ENCODE data around the gene GALNT10.
A peak's percentile ranks its signal among the peaks of the same experiment; 100 is the strongest.

GALNT10 gene

DNA sequence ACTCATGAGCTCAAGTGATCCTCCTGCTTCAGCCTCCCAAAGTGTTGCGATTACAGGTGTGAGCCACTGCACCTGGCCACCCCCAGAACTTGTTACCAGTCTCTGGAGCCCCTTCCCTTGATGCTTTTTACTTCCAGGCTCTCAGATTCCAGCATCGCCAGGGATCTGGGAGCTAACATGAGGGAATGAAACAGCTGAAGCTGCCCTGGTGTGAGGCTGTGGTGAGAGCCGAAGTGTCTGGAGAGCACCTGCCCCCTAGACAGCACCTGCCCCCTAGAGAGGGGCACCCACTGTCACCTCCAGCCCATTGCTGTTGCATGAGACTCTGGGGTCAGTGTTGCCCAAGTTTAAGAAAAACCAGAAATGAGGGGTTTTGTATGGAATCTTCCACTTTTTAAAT lies 131.0 kb downstream of the GALNT10 start:
- TF ChIP-seq, protein P1, sequence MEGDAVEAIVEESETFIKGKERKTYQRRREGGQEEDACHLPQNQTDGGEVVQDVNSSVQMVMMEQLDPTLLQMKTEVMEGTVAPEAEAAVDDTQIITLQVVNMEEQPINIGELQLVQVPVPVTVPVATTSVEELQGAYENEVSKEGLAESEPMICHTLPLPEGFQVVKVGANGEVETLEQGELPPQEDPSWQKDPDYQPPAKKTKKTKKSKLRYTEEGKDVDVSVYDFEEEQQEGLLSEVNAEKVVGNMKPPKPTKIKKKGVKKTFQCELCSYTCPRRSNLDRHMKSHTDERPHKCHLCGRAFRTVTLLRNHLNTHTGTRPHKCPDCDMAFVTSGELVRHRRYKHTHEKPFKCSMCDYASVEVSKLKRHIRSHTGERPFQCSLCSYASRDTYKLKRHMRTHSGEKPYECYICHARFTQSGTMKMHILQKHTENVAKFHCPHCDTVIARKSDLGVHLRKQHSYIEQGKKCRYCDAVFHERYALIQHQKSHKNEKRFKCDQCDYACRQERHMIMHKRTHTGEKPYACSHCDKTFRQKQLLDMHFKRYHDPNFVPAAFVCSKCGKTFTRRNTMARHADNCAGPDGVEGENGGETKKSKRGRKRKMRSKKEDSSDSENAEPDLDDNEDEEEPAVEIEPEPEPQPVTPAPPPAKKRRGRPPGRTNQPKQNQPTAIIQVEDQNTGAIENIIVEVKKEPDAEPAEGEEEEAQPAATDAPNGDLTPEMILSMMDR (IDR thresholded peaks at IDR 0.05; ENCODE audit: unreplicated experiment in 3 of 3), result no peak
- peaks cover 9% of the 10 kb centered on the region for H3K36me3 Mint-ChIP-seq (ENCODE audit: low read depth)
- H3K27ac Mint-ChIP-seq, result peak overlapping the region; percentile 92 to 94 (median 93)
- no peak overlapping the region for H3K4me3 Mint-ChIP-seq
- H3K9me3 Mint-ChIP-seq, result peaks cover 2% of the 10 kb centered on the region
- peaks cover 49% of the 10 kb centered on the region for H3K4me1 Mint-ChIP-seq
- no peaks in the 10 kb centered on the region for H3K27me3 Mint-ChIP-seq (ENCODE audit: low read depth)

DNA sequence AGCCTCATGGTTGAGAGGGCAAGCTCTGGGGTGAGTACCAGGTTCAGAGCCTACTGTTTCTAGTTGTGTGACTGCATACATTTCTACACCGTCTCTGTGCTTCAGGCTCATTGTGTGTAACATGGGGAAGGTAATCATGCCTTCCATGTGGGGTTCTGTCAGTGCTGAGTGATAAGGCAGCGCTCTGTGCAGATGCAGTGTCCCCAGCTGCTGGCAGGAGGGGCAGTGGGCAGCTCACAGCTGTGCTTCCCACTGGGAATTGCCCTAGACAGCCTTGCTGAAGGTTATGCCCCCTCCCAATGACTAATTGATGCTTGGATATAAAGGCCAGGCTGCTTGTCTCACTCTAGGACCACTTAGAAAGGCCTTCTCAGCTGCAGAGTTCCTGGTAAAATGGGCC lies 133.5 kb downstream of the GALNT10 start:
- Mint-ChIP-seq H3K4me1 (peaks cover 43% of the 10 kb centered on the region), H3K4me3 (no peak overlapping the region), H3K27me3 (ENCODE audit: low read depth) (no peaks in the 10 kb centered on the region), H3K36me3 (ENCODE audit: low read depth) (peaks cover 9% of the 10 kb centered on the region), H3K27ac (no peak overlapping the region), H3K9me3 (peaks cover 2% of the 10 kb centered on the region)
- TF ChIP-seq, protein P1 (IDR thresholded peaks at IDR 0.05; ENCODE audit: unreplicated experiment in 3 of 3), result no peak

DNA sequence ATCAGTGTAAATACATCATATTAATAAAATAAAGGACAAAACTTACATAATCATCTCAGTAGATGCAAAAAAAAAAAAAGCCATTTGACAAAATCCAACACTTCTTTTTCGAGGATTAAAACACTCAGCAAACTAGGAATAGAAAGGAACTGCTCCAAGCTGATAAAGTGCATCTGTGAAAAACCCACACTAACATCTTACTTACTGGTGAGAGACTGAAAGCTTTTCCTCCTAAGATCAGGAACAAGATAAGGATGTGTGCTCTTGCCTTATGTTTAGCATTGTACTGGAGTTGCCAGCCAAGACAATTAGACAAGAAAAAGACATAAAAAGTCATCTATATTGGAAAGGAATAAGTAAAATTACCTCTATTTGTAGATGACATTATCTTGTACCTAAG lies 135.0 kb downstream of the GALNT10 start:
- no peak overlapping the region for H3K27ac Mint-ChIP-seq
- TF ChIP-seq, protein P1 (IDR thresholded peaks at IDR 0.05; ENCODE audit: unreplicated experiment in 3 of 3), result no peak
- peaks cover 2% of the 10 kb centered on the region for H3K9me3 Mint-ChIP-seq
- no peak overlapping the region for H3K4me3 Mint-ChIP-seq
- H3K36me3 Mint-ChIP-seq (ENCODE audit: low read depth), result peaks cover 9% of the 10 kb centered on the region
- H3K4me1 Mint-ChIP-seq, result peaks cover 30% of the 10 kb centered on the region
- no peaks in the 10 kb centered on the region for H3K27me3 Mint-ChIP-seq (ENCODE audit: low read depth)

DNA sequence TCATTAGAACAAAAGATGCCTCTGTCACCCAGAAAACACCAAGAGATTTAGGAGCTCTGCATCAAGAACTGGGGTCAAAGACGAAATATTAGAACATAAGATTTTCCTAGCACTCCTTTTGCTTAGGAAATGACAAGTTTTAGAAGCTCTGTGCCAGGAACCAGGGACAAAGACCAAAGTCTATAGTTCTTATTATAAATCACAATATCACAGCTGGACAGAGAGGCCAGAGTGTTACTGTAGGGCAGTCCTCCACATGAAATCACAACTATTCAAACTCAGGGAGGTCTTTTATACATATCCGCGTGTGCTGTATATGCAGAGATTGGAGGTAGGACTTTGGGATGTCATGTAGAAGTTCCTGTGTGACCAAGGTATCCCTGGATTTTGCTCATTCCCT lies 138.5 kb downstream of the GALNT10 start:
- H3K27ac Mint-ChIP-seq, result no peak overlapping the region
- H3K4me1 Mint-ChIP-seq, result peaks cover 1% of the 10 kb centered on the region
- peaks cover 2% of the 10 kb centered on the region for H3K9me3 Mint-ChIP-seq

DNA sequence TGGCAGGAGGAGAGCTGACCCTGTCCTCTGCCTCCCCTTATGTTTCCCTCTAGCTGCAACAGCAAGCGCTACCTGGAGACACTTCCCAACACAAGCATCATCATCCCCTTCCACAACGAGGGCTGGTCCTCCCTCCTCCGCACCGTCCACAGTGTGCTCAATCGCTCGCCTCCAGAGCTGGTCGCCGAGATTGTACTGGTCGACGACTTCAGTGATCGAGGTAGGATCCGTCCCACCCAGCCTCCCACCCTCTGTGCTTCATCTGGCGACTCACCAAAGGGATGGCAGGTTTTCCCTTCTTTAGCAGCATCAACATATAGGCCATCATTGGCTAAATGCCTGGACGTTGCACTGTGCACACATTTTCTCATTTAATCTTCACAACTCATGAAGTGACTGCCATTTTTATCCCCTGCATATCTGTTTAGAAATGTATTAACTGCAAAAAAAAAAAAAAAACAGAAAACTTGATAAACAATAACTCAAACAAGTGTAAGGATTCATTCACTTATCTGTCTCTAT lies 139.0 kb downstream of the GALNT10 start:
- Mint-ChIP-seq H3K9me3 (peaks cover 2% of the 10 kb centered on the region), H3K27me3 (ENCODE audit: low read depth) (no peaks in the 10 kb centered on the region), H3K36me3 (ENCODE audit: low read depth) (no peaks in the 10 kb centered on the region), H3K4me3 (no peak overlapping the region), H3K4me1 (no peaks in the 10 kb centered on the region), H3K27ac (no peak overlapping the region)
- TF ChIP-seq, protein P1 (IDR thresholded peaks at IDR 0.05; ENCODE audit: unreplicated experiment in 3 of 3), result no peak

More for the DNA sequence above, 138.5 kb downstream of the GALNT10 start:
- H3K36me3 Mint-ChIP-seq (ENCODE audit: low read depth), result peaks cover 3% of the 10 kb centered on the region
- H3K27me3 Mint-ChIP-seq (ENCODE audit: low read depth), result no peaks in the 10 kb centered on the region
- TF ChIP-seq, protein P1 (IDR thresholded peaks at IDR 0.05; ENCODE audit: unreplicated experiment in 3 of 3), result no peak
- H3K4me3 Mint-ChIP-seq, result no peak overlapping the region

DNA sequence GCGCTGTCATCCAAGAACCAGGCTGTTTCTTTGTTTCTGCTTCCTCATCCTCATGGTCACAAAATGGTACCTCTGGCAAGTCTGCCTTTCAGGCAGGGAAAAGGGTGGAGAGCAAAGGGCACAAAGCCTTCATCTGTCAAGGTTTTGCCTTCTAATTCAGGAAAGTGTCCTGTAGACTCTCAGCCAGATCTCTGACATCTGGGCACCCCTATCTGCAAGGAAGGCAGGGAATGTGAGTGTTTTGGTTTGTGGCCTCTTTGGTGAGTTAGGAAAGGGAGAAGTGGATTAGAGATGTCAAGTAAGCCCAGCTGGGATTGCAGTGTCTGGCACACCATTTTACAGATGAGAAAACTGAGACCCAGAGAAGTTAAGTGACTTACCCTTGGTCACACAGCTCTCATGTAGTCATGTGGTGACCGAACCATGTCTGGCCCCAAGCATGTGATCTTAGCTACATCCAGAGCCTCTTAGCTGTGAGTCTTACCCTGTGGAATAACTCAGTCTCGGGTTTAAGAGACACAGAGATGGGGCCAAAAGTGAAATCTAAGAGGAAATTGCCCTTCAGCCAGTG lies 139.6 kb downstream of the GALNT10 start:
- H3K4me3 Mint-ChIP-seq, result no peak overlapping the region
- no peaks in the 10 kb centered on the region for H3K4me1 Mint-ChIP-seq
- H3K27ac Mint-ChIP-seq, result no peak overlapping the region
- TF ChIP-seq, protein P1 (IDR thresholded peaks at IDR 0.05; ENCODE audit: unreplicated experiment in 3 of 3), result no peak
- peaks cover 1% of the 10 kb centered on the region for H3K36me3 Mint-ChIP-seq (ENCODE audit: low read depth)
- peaks cover 2% of the 10 kb centered on the region for H3K9me3 Mint-ChIP-seq
- no peaks in the 10 kb centered on the region for H3K27me3 Mint-ChIP-seq (ENCODE audit: low read depth)
